HepG2 (cell line): ENCODE measurements around the gene CHPF. TPM values are rescaled to one million over a fixed set of nuclear protein-coding genes. Genes with fewer than 3 reads are reported as not detected.

Experiments used
- AGO1 ChIP-seq: fragments of 200-400 bp; formaldehyde crosslinking; IDR thresholded peaks from 2 replicates; pipeline ENCODE4 v1.6.1; 2017; ENCODE audit warnings: mild to moderate bottlenecking, low read depth, low read length, moderate library complexity; ENCODE audit not compliant: poor library complexity, severe bottlenecking
- CTCF ChIP-seq: sonication (generic); formaldehyde crosslinking; IDR thresholded peaks from 2 replicates; pipeline ENCODE4 v1.5.0; 2020; ENCODE audit warnings: mild to moderate bottlenecking, missing genetic modification reagents, moderate library complexity
- FOXC1 ChIP-seq: sonication (generic); formaldehyde crosslinking; IDR thresholded peaks from 2 replicates; pipeline ENCODE4 v1.8.0; 2022; ENCODE audit warnings: mild to moderate bottlenecking, missing genetic modification reagents, borderline replicate concordance
- HDAC1 ChIP-seq: sonication (generic); formaldehyde crosslinking; IDR thresholded peaks from 2 replicates; pipeline ENCODE4 v1.5.1; 2020; ENCODE audit warnings: mild to moderate bottlenecking, missing genetic modification reagents
- HNRNPL ChIP-seq: fragments of 200-400 bp; formaldehyde crosslinking; IDR thresholded peaks from 2 replicates; pipeline ENCODE4 v1.6.1; 2017; ENCODE audit warnings: mild to moderate bottlenecking, low read depth, low read length
- IKZF5 ChIP-seq: IDR thresholded peaks from 2 replicates; pipeline ENCODE4 v1.6.1; 2018; ENCODE audit warnings: missing genetic modification reagents, mild to moderate bottlenecking, missing compliant biosample characterization
- NR0B2 ChIP-seq: sonication (generic); formaldehyde crosslinking; IDR thresholded peaks from 2 replicates; pipeline ENCODE4 v1.4.0; 2020; ENCODE audit warnings: mild to moderate bottlenecking, missing genetic modification reagents
- NR2F6 ChIP-seq, 2 experiments: IDR thresholded peaks; 2 replicates each; pipeline ENCODE4 v1.6.1; 2016; ENCODE audit warnings: antibody characterized with exemption in 1 of 2, mild to moderate bottlenecking in 1 of 2
- PATZ1 ChIP-seq: sonication (generic); formaldehyde crosslinking; IDR thresholded peaks from 2 replicates; pipeline ENCODE4 v1.4.0; 2020; ENCODE audit warnings: missing genetic modification reagents
- SAP130 ChIP-seq: IDR thresholded peaks from 2 replicates; pipeline ENCODE4 v1.6.1; 2016; ENCODE audit warnings: low read depth
- STAG1 ChIP-seq: sonication (generic); formaldehyde crosslinking; IDR thresholded peaks from 2 replicates; pipeline ENCODE4 v1.4.0; 2020; ENCODE audit warnings: missing genetic modification reagents
- ZBTB7B ChIP-seq: sonication (generic); formaldehyde crosslinking; IDR thresholded peaks from 2 replicates; pipeline ENCODE4 v1.4.0; 2020; ENCODE audit warnings: missing genetic modification reagents
- ZFP91 ChIP-seq: sonication (generic); formaldehyde crosslinking; IDR thresholded peaks from 2 replicates; pipeline ENCODE4 v1.9.0; 2022; ENCODE audit warnings: missing genetic modification reagents, mild to moderate bottlenecking, borderline replicate concordance
- ZNF281 ChIP-seq: sonication (generic); formaldehyde crosslinking; IDR thresholded peaks from 2 replicates; pipeline ENCODE4 v1.4.0; 2020; ENCODE audit warnings: missing genetic modification reagents, borderline replicate concordance
- ZNF292 ChIP-seq: sonication (generic); formaldehyde crosslinking; IDR thresholded peaks from 2 replicates; pipeline ENCODE4 v1.8.1; 2022; ENCODE audit warnings: mild to moderate bottlenecking, low read depth, missing genetic modification reagents, borderline replicate concordance
- ZNF30 ChIP-seq: sonication (generic); formaldehyde crosslinking; IDR thresholded peaks from 2 replicates; pipeline ENCODE4 v1.5.0; 2020; ENCODE audit warnings: mild to moderate bottlenecking, missing genetic modification reagents
- ZNF724P ChIP-seq: sonication (generic); formaldehyde crosslinking; IDR thresholded peaks from 2 replicates; pipeline ENCODE4 v1.8.0; 2022; ENCODE audit warnings: missing genetic modification reagents, borderline replicate concordance
- polyA plus RNA-seq, 8 experiments: library from polyadenylated mRNA; depleted of rRNA in 3 of 8; stranded (reverse) in 7 of 8; unstranded in 1 of 8; fragments of >200 nt; fragmentation: Illumina TruSeq in 4 of 8; extraction: Trizol in 4 of 8; gene quantifications; 2 replicates each; pipeline versions ENCODE4 v1.2.1 to v1.2.3, GENCODE V29; 2011 to 2016; ENCODE audit warnings: low read depth in 4 of 8, missing spikeins in 1 of 8, mixed read lengths in 1 of 8; ENCODE audit not compliant: insufficient read depth in 1 of 8
- total RNA-seq, 5 experiments: library from RNA; depleted of rRNA; stranded (reverse); fragments of >200 nt; fragmentation: Illumina TruSeq; extraction: Trizol; gene quantifications; 2 replicates each; pipeline ENCODE4 v1.2.3, GENCODE V29; 2016; ENCODE audit warnings: low read depth in 1 of 5

The CHPF gene
- total and polyA plus RNA-seq, 2 of the 13 experiments (the other 11 are each of a cell fraction or from before 2014, with no cell fraction given) = 79.6 to 111 TPM

- TF ChIP-seq IKZF5 (CRISPR knock-in tag) = 0 out of 2 replicates have a peak, but pooled peaks have one; percentile 24
- TF ChIP-seq ZBTB7B (CRISPR knock-in tag) = peak; percentile 73; the same call in 1 of the 2 replicates
- 0 out of 2 replicates have a peak, but pooled peaks have one; percentile 20 for TF ChIP-seq FOXC1 (CRISPR knock-in tag)
- TF ChIP-seq ZNF292 = 0 out of 2 replicates have a peak, but pooled peaks have one; percentile 13
- 0 out of 2 replicates have a peak, but pooled peaks have one; percentile 49 for TF ChIP-seq HNRNPL
- 0 out of 2 replicates have a peak, but pooled peaks have one; percentile 30 for TF ChIP-seq ZNF724P
- TF ChIP-seq PATZ1 (CRISPR knock-in tag) = peak; percentile 54
- peak; percentile 28; the same call in 1 of the 2 replicates for TF ChIP-seq SAP130 (CRISPR knock-in tag)
- TF ChIP-seq ZNF281 = peak; percentile 19; the same call in 1 of the 2 replicates
- TF ChIP-seq ZFP91 (CRISPR knock-in tag) = peak; percentile 36; the same call in 1 of the 2 replicates
- TF ChIP-seq ZNF30 (CRISPR knock-in tag) = no peak
- peak; percentile 94 for TF ChIP-seq AGO1
- no peak for TF ChIP-seq NR0B2
- TF ChIP-seq NR2F6 (IDR thresholded peaks at IDR 0.05) = no peak
- TF ChIP-seq NR2F6 (CRISPR knock-in tag; IDR thresholded peaks at IDR 0.05) = 0 out of 2 replicates have a peak, but pooled peaks have one; percentile 11
- TF ChIP-seq HDAC1 = no peak
- peak; percentile 63 for TF ChIP-seq CTCF
- peak; percentile 44 for TF ChIP-seq STAG1
Observed at GRCh38 chr2:219537657-219538488, 5.7 kb downstream of the CHPF start (continued).
